ENCODE measurements around the gene SASS6.
A peak's percentile ranks its signal among the peaks of the same experiment; 100 is the strongest.

The SASS6 gene

DNA sequence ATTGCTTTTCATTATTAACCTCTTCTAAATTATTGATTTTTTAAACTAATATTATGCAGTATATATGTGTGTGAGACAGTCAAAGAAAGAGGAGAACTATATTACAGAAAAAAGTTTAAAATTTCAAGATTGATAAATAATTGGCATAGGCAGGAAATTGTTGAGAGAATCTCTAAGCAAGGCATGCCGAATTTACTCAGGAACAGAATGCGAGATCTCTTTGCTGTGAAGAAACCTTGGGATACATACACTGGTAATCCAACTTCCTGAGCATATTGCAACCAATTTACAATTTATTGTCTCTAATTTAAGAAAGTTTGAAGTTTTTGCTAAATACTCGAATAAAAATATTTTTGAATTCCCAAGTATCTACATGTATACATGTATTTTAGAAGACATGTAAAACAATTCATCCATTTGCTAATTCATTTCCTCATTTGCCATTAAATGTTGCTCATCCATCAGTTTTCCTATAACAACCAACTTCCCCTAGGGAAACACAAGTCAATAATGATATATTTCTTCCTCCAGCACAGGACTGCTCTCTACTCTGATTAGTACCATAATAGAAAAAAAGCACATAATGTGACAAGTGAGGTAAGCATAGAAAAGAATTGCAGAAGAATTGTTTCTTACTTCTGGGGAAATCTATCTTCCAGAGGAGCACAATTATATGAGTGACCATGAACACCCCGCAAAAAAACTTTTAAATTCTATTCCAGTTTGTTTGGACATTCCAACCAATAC is 44.7 kb upstream of the SASS6 start:
- Histone ChIP-seq H3K4me3 (ENCODE audit: low read depth, low read length) (no peak overlapping the region), H3K27ac (ENCODE audit: extremely low read depth, low read depth, low read length) (no peak overlapping the region), H3K36me3 (ENCODE audit: control insufficient read depth in 2 of 2, insufficient read depth in 1 of 2, low read length in 2 of 2) (no peaks in the 10 kb centered on the region), H3K4me1 (ENCODE audit: control insufficient read depth, insufficient read depth, low read length) (no peaks in the 10 kb centered on the region), H3K9me3 (ENCODE audit: control insufficient read depth, insufficient read depth, low read depth, low read length) (no peaks in the 10 kb centered on the region)
- no peak for TF ChIP-seq MYNN (tag by site-specific recombination; IDR thresholded peaks at IDR 0.05; ENCODE audit: borderline replicate concordance)
- no peak for TF ChIP-seq ZSCAN30 (tag by site-specific recombination; IDR thresholded peaks at IDR 0.05)
- TF ChIP-seq, protein P1, sequence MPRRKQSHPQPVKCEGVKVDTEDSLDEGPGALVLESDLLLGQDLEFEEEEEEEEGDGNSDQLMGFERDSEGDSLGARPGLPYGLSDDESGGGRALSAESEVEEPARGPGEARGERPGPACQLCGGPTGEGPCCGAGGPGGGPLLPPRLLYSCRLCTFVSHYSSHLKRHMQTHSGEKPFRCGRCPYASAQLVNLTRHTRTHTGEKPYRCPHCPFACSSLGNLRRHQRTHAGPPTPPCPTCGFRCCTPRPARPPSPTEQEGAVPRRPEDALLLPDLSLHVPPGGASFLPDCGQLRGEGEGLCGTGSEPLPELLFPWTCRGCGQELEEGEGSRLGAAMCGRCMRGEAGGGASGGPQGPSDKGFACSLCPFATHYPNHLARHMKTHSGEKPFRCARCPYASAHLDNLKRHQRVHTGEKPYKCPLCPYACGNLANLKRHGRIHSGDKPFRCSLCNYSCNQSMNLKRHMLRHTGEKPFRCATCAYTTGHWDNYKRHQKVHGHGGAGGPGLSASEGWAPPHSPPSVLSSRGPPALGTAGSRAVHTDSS (tag by site-specific recombination; IDR thresholded peaks at IDR 0.05), result no peak
- no peak for TF ChIP-seq ZNF473 (tag by site-specific recombination; IDR thresholded peaks at IDR 0.05)
- no peak for TF ChIP-seq ZNF423 (tag by site-specific recombination; IDR thresholded peaks at IDR 0.05)
- TF ChIP-seq ZNF843 (tag by site-specific recombination; IDR thresholded peaks at IDR 0.05), result no peak
- no peak for TF ChIP-seq ZNF23 (tag by site-specific recombination; IDR thresholded peaks at IDR 0.05; ENCODE audit: borderline replicate concordance)
- TF ChIP-seq ZNF830 (tag by site-specific recombination; IDR thresholded peaks at IDR 0.05; ENCODE audit: low read depth), result no peak
- TF ChIP-seq ZNF146 (tag by site-specific recombination; IDR thresholded peaks at IDR 0.05), result no peak
- no peak for TF ChIP-seq ZNF16 (tag by site-specific recombination; IDR thresholded peaks at IDR 0.05; ENCODE audit: low read depth)
- no peak for TF ChIP-seq ZNF214 (tag by site-specific recombination; IDR thresholded peaks at IDR 0.05; ENCODE audit: borderline replicate concordance)
- TF ChIP-seq ZNF776 (tag by site-specific recombination; IDR thresholded peaks at IDR 0.05; ENCODE audit: borderline replicate concordance), result no peak
- ChIA-PET POLR2A (no interaction called here), CTCF (interaction anchor here (0.8 kb wide), 1 partner anchor 279 kb away, joined by 3 read pairs; no protein-coding TSS in a partner anchor)

DNA sequence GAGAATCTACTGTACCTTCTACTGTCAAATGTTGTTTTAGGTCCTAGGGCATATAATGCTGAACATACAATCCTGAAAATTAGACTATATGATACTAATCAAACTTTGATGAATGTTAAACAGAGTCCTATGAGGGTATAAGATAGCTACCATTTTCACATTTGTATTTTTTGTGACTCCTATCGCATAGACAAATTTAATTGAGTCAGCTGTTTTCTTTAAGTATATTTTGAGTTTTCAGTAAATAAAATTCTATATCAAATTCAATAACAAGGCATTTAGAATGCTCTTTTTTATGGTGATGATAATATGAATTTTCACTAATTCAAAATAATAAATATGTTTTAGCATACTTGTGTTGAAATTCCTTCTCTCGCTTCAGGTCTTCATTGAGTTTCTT is 35.3 kb upstream of the SASS6 start:
- Histone ChIP-seq H3K9me3 (ENCODE audit: control insufficient read depth, insufficient read depth, low read depth, low read length) (no peaks in the 10 kb centered on the region), H3K36me3 (ENCODE audit: control insufficient read depth in 2 of 2, insufficient read depth in 1 of 2, low read length in 2 of 2) (no peaks in the 10 kb centered on the region), H3K27ac (ENCODE audit: extremely low read depth, low read depth, low read length) (no peak overlapping the region), H3K4me3 (ENCODE audit: low read depth, low read length) (no peak overlapping the region), H3K4me1 (ENCODE audit: control insufficient read depth, insufficient read depth, low read length) (no peaks in the 10 kb centered on the region)
- ChIA-PET CTCF (interaction anchor here (0.7 kb wide), 1 partner anchor 33 kb away, joined by 3 read pairs; no protein-coding TSS in a partner anchor), POLR2A (no interaction called here)
- no peak for TF ChIP-seq ZNF138 (tag by site-specific recombination; IDR thresholded peaks at IDR 0.05; ENCODE audit: borderline replicate concordance)
- no peak for TF ChIP-seq ZNF610 (tag by site-specific recombination; IDR thresholded peaks at IDR 0.05; ENCODE audit: borderline replicate concordance)
- TF ChIP-seq, protein P2, sequence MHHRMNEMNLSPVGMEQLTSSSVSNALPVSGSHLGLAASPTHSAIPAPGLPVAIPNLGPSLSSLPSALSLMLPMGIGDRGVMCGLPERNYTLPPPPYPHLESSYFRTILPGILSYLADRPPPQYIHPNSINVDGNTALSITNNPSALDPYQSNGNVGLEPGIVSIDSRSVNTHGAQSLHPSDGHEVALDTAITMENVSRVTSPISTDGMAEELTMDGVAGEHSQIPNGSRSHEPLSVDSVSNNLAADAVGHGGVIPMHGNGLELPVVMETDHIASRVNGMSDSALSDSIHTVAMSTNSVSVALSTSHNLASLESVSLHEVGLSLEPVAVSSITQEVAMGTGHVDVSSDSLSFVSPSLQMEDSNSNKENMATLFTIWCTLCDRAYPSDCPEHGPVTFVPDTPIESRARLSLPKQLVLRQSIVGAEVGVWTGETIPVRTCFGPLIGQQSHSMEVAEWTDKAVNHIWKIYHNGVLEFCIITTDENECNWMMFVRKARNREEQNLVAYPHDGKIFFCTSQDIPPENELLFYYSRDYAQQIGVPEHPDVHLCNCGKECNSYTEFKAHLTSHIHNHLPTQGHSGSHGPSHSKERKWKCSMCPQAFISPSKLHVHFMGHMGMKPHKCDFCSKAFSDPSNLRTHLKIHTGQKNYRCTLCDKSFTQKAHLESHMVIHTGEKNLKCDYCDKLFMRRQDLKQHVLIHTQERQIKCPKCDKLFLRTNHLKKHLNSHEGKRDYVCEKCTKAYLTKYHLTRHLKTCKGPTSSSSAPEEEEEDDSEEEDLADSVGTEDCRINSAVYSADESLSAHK (tag by site-specific recombination; IDR thresholded peaks at IDR 0.05), result no peak
- TF ChIP-seq, protein P3, sequence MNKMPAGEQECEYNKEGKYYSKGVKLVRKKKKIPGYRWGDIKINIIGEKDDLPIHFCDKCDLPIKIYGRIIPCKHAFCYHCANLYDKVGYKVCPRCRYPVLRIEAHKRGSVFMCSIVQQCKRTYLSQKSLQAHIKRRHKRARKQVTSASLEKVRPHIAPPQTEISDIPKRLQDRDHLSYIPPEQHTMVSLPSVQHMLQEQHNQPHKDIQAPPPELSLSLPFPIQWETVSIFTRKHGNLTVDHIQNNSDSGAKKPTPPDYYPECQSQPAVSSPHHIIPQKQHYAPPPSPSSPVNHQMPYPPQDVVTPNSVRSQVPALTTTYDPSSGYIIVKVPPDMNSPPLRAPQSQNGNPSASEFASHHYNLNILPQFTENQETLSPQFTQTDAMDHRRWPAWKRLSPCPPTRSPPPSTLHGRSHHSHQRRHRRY (tag by site-specific recombination; IDR thresholded peaks at IDR 0.05), result no peak

DNA sequence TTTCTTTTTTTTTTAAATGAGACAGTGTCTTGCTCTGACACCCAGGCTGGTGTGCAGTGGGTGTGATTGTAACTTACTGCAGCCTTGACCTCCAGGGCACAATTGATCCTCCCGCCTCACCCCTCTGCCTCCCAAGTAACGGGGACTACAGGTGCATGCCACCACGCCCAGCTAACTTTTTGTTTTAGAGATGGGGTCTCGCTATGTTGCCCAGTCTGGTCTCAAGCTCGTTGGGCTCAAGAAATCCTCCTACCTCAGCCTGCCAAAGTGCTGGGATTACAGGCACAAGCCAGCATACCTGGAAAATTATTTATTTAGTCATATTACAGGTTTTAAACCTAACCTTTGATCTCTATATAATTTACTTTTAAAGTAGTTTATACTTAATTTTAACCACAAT is 32.0 kb upstream of the SASS6 start:
- Histone ChIP-seq H3K4me3 (ENCODE audit: low read depth, low read length) (no peak overlapping the region), H3K4me1 (ENCODE audit: control insufficient read depth, insufficient read depth, low read length) (peaks cover 2% of the 10 kb centered on the region; the same call in 1 of the 2 replicates), H3K36me3 (ENCODE audit: control insufficient read depth in 2 of 2, insufficient read depth in 1 of 2, low read length in 2 of 2) (no peaks in the 10 kb centered on the region), H3K27ac (ENCODE audit: extremely low read depth, low read depth, low read length) (no peak overlapping the region), H3K9me3 (ENCODE audit: control insufficient read depth, insufficient read depth, low read depth, low read length) (no peaks in the 10 kb centered on the region)
- ChIA-PET POLR2A (no interaction called here), CTCF (no interaction called here)
- TF ChIP-seq REPIN1 (tag by site-specific recombination; IDR thresholded peaks at IDR 0.05; ENCODE audit: low read depth), result no peak
- 0 out of 2 replicates have a peak, but pooled peaks have one; percentile 23 for TF ChIP-seq ZNF121 (tag by site-specific recombination; IDR thresholded peaks at IDR 0.05)

Data from HEK293 (cell line).